Fibroblast of skin of back (primary cell): ENCODE results near the gene CEP57L1. TPM values are rescaled to one million over a fixed set of nuclear protein-coding genes. Genes with fewer than 3 reads are reported as not detected.

Experiments
- DNase-seq: peaks from one replicate; pipeline ENCODE4 v3.0.0-alpha.2; 2013
- polyA plus RNA-seq, 2 experiments: library from polyadenylated mRNA; unstranded; fragments of 120-200 nt; gene quantifications; one replicate each; pipeline ENCODE4 v1.2.1, GENCODE V29; 2013; ENCODE audit not compliant: insufficient read length in 2 of 2

Gene CEP57L1
- polyA plus RNA-seq (2013, experiment 1 of 2; ENCODE audit: insufficient read length), result 23.6 TPM
- 15.1 TPM for polyA plus RNA-seq (2013, experiment 2 of 2; ENCODE audit: insufficient read length)

GRCh38 chr6:109095036-109095834 is at the start of gene CEP57L1:
TSS of gene CEP57L1 (plus strand) at chr6:109095507. CDS start at chr6:109145222, 49,715 bp downstream.
- peak; percentile 95 for DNase-seq

- DNase-seq, result no peak
Observed at GRCh38 chr6:109048176-109048575, 47.1 kb upstream of the CEP57L1 start.

GRCh38 chr6:109048670-109049415 is 46.5 kb upstream of the CEP57L1 start:
- no peak for DNase-seq

- no peak for DNase-seq
Observed at GRCh38 chr6:109050012-109050411, 45.3 kb upstream of the CEP57L1 start.

- DNase-seq, result no peak
Observed at GRCh38 chr6:109050447-109051102, 44.7 kb upstream of the CEP57L1 start.

GRCh38 chr6:109051301-109052017 is 43.8 kb upstream of the CEP57L1 start:
- no peak for DNase-seq

- DNase-seq, result no peak
Observed at GRCh38 chr6:109052018-109052651, 43.2 kb upstream of the CEP57L1 start.

- no peak for DNase-seq
Observed at GRCh38 chr6:109052852-109053251, 42.5 kb upstream of the CEP57L1 start.

- no peak for DNase-seq
Observed at GRCh38 chr6:109053336-109053735, 42.0 kb upstream of the CEP57L1 start.

- peak; percentile 12 for DNase-seq
Observed at GRCh38 chr6:109055771-109056235, 39.5 kb upstream of the CEP57L1 start.

GRCh38 chr6:109056661-109057060 is 38.6 kb upstream of the CEP57L1 start:
- no peak for DNase-seq

- DNase-seq, result no peak
Observed at GRCh38 chr6:109058620-109059019, 36.7 kb upstream of the CEP57L1 start.

GRCh38 chr6:109059153-109059552 is 36.2 kb upstream of the CEP57L1 start:
- no peak for DNase-seq

GRCh38 chr6:109059571-109060021 is 35.7 kb upstream of the CEP57L1 start:
- DNase-seq, result peak; percentile 13

- DNase-seq, result no peak
Observed at GRCh38 chr6:109060571-109060970, 34.7 kb upstream of the CEP57L1 start.

GRCh38 chr6:109062216-109062615 is 33.1 kb upstream of the CEP57L1 start:
- DNase-seq, result no peak

- no peak for DNase-seq
Observed at GRCh38 chr6:109062767-109063352, 32.4 kb upstream of the CEP57L1 start.

- DNase-seq, result no peak
Observed at GRCh38 chr6:109069746-109070145, 25.6 kb upstream of the CEP57L1 start.

GRCh38 chr6:109071125-109071917 is 24.0 kb upstream of the CEP57L1 start:
- DNase-seq, result no peak
